ENCODE results near the gene ATF6. TPM values are rescaled to one million over a fixed set of nuclear protein-coding genes. Genes with fewer than 3 reads are reported as not detected.

ATF6 gene
- total and polyA plus RNA-seq, 9 of the 15 experiments (the other 6 are each of a cell fraction or from before 2014, with no cell fraction given), result 11.7 to 32.4 (median 20.4) TPM

GRCh38 chr1:161953256-161953920 is 187.3 kb downstream of the ATF6 start (continued):
- TF ChIP-seq, protein P1, sequence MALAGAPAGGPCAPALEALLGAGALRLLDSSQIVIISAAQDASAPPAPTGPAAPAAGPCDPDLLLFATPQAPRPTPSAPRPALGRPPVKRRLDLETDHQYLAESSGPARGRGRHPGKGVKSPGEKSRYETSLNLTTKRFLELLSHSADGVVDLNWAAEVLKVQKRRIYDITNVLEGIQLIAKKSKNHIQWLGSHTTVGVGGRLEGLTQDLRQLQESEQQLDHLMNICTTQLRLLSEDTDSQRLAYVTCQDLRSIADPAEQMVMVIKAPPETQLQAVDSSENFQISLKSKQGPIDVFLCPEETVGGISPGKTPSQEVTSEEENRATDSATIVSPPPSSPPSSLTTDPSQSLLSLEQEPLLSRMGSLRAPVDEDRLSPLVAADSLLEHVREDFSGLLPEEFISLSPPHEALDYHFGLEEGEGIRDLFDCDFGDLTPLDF (CRISPR knock-in tag; IDR thresholded peaks at IDR 0.05), result no peak
- TF ChIP-seq MAFF (IDR thresholded peaks at IDR 0.05; ENCODE audit: low read length) (peak; percentile 78; the same call in 1 of the 2 replicates), HMG20B (CRISPR knock-in tag; IDR thresholded peaks at IDR 0.05) (no peak), MIER1 (IDR thresholded peaks at IDR 0.05; ENCODE audit: low read depth) (no peak), GTF2F1 (IDR thresholded peaks at IDR 0.05; ENCODE audit: low read depth, low read length) (no peak), BHLHE40 (IDR thresholded peaks at IDR 0.05; ENCODE audit: low read length) (no peak), NBN (IDR thresholded peaks at IDR 0.05; ENCODE audit: low read depth) (no peak), CREB5 (CRISPR knock-in tag; IDR thresholded peaks at IDR 0.05) (no peak), ZNF384 (IDR thresholded peaks at IDR 0.05; ENCODE audit: low read depth, low read length) (0 out of 2 replicates have a peak, but pooled peaks have one; percentile 12), PURB (CRISPR knock-in tag; IDR thresholded peaks at IDR 0.05; ENCODE audit: low read depth) (no peak), SOX6 (IDR thresholded peaks at IDR 0.05) (peak; percentile 91), POLR2B (IDR thresholded peaks at IDR 0.05; ENCODE audit: low read depth, partially characterized antibody) (no peak), ATF1 (CRISPR knock-in tag; IDR thresholded peaks at IDR 0.05) (no peak), ATF1 (tag; IDR thresholded peaks at IDR 0.05) (peak; percentile 62; the same call in 1 of the 2 replicates), RBM15 (IDR thresholded peaks at IDR 0.05; ENCODE audit: insufficient read depth, low read length) (no peak), MAZ (CRISPR knock-in tag; conservative IDR thresholded peaks at IDR 0.05 in 1 of 2, IDR thresholded peaks at IDR 0.05 in 1 of 2) (0 out of 4 replicates have a peak, but pooled peaks of 1 of the 2 experiments have one; percentile 45), SMARCE1 (IDR thresholded peaks at IDR 0.05) (peak; percentile 80), ZNF76 (CRISPR knock-in tag; IDR thresholded peaks at IDR 0.05; ENCODE audit: borderline replicate concordance) (0 out of 2 replicates have a peak, but pooled peaks have one; percentile 24), MAX (CRISPR knock-in tag; IDR thresholded peaks at IDR 0.05) (no peak), MCM7 (IDR thresholded peaks at IDR 0.05) (no peak)
- TF ChIP-seq, protein P2, sequence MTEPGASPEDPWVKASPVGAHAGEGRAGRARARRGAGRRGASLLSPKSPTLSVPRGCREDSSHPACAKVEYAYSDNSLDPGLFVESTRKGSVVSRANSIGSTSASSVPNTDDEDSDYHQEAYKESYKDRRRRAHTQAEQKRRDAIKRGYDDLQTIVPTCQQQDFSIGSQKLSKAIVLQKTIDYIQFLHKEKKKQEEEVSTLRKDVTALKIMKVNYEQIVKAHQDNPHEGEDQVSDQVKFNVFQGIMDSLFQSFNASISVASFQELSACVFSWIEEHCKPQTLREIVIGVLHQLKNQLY (CRISPR knock-in tag; conservative IDR thresholded peaks at IDR 0.05), result no peak
- TF ChIP-seq, protein P3, sequence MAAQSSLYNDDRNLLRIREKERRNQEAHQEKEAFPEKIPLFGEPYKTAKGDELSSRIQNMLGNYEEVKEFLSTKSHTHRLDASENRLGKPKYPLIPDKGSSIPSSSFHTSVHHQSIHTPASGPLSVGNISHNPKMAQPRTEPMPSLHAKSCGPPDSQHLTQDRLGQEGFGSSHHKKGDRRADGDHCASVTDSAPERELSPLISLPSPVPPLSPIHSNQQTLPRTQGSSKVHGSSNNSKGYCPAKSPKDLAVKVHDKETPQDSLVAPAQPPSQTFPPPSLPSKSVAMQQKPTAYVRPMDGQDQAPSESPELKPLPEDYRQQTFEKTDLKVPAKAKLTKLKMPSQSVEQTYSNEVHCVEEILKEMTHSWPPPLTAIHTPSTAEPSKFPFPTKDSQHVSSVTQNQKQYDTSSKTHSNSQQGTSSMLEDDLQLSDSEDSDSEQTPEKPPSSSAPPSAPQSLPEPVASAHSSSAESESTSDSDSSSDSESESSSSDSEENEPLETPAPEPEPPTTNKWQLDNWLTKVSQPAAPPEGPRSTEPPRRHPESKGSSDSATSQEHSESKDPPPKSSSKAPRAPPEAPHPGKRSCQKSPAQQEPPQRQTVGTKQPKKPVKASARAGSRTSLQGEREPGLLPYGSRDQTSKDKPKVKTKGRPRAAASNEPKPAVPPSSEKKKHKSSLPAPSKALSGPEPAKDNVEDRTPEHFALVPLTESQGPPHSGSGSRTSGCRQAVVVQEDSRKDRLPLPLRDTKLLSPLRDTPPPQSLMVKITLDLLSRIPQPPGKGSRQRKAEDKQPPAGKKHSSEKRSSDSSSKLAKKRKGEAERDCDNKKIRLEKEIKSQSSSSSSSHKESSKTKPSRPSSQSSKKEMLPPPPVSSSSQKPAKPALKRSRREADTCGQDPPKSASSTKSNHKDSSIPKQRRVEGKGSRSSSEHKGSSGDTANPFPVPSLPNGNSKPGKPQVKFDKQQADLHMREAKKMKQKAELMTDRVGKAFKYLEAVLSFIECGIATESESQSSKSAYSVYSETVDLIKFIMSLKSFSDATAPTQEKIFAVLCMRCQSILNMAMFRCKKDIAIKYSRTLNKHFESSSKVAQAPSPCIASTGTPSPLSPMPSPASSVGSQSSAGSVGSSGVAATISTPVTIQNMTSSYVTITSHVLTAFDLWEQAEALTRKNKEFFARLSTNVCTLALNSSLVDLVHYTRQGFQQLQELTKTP (IDR thresholded peaks at IDR 0.05; ENCODE audit: low read depth in 1 of 2, partially characterized antibody in 2 of 2), result no peak
